Fibroblast of skin of left biceps (primary cell): Measurements from ENCODE around the gene AEBP2.

Source experiments
- DNase-seq, 2 experiments: peaks; one replicate each; pipeline ENCODE4 v3.0.0-alpha.2; 2013; ENCODE audit warnings: low read depth in 2 of 2

The AEBP2 gene

DNA sequence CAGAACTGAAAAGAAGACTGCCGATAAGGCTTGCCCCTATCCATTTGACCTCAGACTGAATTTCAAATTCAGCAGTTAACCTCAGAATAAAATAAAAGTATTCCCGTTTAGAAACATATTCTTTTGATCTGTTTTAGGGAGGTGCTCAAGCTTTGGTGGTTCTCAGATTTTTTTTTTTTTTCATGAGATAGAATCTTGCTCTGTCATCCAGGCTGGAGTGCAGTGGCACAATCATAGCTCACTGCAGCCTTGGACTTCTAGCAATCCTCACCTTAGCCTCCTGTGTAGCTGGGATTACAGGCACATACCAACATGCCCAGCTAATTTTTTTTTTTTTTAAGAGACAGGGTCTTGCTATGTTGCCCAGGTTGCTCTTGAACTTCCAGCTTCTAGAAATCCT is 15.5 kb downstream of the AEBP2 start:
- no peak for DNase-seq

DNA sequence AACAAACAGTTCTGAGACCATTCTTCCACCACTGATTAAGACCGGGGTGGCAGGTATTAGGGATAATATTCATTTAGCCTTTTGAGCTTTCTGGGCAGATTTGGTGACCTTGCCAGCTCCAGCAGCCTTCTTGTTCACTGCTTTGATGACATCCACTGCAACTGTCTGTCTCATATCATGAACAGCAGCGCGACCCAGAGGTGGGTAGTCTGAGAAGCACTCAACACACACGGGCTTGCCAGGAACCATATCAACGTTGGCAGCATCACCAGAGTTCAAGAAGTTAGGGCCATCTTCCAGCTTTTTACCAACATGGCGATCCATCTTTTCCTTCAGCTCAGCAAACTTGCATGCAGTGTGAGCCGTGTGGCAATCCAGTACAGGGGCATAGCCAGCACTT is 16.9 kb downstream of the AEBP2 start:
- DNase-seq: no peak

DNA sequence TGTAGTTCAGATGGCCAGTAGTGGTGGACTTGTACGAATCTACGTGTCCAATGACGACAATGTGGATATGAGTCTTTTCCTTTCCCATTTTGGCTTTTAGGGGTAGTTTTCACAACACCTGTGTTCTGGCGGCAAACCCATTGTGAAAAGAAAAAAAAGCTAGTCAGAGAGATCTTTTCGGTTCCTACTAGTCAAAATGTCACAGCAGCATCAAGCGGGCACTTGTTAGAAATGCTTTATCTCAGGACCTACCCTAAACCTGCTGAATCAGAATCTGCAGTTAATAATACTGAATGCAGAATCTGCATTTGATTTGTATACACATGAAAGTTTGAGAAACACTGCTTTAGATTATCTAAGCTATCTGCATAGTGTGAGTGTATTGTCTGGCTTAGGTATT is 18.3 kb downstream of the AEBP2 start:
- no peak for DNase-seq

DNA sequence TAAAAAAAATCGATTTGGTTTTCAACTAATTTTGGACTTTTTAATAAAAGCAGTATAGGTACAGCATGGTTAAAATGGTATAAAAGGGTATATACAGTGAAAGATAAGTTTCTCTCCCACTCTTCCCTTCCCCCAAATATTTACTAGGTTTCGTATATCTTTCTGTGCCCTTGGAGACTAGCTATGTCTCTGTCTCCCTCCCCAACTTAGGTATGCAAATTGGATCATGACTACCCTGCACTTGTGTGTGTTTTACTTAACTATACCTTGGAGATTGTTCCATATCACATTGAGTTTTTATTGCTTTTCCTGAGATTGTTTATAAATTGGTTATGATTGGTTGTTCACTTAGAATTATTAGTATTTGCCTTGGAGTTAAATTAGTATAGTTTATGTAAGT is 19.4 kb downstream of the AEBP2 start:
- no peak for DNase-seq

DNA sequence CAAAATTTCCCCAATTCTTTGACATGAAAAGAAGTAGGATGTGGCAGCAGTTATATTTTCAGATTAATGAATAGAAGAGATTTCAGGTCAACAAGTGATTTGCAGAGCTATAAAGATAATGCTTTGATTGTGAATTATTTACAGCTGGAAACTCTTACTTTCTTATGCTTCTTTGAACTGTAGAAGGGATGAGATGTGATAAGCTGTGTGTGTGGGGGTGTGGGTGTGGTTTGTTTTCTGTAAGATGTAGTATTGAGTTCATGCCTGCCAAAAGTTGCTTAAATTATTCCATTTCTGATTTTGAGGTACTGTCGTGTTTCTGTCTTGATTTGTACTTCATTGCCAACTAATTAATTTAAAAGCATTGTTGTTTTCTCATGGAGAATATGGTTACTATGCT is 22.7 kb downstream of the AEBP2 start:
- no peak for DNase-seq

DNA sequence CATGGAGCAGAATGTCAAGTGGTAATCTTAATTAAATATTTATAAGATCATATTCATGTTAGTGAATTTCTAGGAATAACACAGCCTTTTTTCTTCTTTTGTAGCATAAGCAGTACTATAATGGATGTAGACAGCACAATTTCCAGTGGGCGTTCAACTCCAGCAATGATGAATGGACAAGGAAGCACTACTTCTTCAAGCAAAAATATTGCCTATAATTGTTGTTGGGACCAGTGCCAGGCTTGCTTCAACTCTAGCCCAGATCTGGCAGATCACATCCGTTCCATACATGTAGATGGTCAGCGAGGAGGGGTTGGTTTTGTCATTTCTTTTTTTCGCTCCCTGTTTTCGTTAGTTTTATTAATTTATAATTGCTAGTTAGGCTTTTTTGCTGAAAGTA is 23.1 kb downstream of the AEBP2 start:
- DNase-seq: no peak

DNA sequence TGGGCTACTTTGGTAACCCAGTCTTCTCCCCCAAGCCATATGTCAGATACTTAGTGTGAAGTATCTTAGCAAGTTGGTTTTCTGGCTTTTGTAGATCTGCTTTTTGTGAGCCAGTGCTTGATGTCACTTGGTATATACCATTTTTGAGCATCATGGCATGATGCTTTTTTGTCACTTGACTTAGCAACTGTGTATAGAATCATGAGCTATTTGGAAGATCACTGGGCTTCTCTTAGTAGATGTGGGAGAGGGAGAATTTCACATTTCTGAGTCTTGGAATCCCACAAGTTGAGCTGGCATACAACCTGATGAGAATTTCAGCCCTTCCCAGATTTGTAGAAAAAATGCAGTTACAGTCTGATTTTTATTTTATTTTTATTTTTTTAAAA is 24.9 kb downstream of the AEBP2 start:
- no peak for DNase-seq

DNA sequence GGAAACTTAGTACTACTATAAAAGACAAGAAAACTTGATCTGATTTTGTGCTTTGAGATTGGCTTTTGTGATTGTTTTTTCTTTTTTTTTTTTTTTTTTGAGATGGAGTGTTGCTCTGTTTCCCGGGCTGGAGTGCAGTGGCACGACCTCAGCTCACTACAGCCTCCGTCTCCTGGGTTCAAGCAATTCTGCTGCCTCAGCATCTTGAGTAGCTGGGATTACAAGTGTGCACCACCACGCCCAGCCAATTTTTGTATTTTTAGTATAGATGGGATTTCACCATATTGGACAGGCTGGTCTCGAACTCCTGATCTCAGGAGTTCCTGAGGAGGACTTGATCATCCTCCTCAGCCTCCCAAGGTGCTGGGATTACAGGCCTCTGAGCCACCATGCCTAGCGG is 26.4 kb downstream of the AEBP2 start:
- DNase-seq: no peak

DNA sequence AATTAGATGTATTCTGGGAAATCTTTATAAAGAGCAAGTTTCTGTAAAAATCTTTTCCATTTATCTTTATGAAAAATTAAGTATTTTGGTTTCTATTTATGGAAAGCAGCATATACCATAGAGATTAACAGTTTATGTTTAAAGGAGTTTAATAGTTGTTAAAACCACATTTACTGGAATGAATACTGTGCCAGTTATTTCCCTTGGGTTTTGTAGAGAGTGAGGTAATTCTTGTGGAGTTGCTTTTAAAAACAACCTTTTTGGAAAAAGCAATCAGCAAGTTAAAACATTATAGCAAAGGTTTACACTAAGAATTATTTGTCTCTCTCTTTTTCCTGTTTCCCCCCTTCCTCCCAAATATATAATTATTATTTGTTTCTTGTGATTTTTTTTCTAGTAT is 34.9 kb downstream of the AEBP2 start:
- DNase-seq: peak; percentile 21 to 25

DNA sequence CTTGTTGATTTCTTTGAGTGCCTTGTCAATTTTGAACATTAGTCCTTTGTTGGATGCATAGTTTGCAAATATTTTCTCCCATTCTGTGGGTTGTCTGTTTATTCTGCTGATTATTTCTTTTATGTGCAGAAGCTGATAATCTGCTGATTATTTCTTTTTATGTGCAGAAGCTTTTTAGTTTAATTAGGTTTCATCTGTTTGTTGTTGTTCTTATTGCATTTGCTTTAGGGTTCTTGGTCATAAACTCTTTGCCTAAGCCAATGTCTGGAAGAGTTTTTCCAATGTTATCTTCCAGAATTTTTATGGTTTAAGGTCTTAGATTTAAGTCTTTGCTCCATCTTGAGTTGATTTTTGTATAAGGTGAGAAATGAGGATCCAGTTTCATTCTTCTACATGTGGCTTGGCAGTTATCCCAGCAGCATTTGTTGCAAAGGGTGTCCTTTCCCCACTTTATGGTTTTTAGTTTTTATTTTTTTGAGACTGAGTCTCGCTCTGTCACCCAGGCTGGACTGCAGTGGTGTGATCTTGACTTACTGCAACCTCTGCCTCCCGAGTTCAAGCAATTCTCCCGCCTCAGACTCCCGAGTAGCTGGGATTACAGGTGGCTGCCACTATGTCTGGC is 36.7 kb downstream of the AEBP2 start:
- DNase-seq: peak; percentile 42 to 43

DNA sequence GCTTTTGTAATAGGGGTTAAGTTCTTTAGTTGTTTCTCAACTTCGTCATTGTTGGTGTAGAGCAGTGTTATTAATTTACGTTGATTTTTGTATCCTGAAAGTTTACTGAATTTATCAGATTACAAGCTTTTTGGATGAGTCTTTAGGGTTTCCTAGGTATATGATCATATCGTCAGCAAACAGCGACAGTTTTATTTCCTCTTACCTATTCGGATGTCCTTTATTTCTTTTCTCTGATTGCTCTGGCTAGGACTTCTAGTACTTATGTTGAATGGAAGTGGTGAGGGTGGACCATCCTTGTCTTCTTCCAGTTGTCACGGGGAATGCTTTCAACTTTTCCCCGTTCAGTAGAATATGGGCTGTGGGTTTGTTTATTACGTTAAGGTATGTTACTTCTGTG is 37.8 kb downstream of the AEBP2 start:
- no peak for DNase-seq

DNA sequence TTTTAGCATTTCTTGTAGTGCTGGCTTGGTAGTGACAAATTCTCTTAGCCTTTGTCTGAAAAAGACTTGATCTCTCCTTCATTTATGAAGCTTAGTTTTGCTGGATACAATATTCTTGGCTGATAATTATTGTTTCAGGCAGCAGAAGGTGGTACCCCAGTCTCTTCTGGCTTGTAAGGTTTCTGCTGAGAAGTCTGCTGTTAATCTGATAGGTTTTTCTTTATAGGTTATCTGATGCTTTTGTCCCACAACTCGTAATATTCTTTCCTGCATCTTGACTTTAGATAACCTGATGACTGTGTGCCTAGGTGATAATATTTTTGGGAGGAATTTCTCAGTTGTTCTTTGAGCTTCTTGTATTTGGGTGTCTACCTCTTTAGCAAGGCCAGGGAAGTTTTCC is 41.2 kb downstream of the AEBP2 start:
- DNase-seq: no peak

DNA sequence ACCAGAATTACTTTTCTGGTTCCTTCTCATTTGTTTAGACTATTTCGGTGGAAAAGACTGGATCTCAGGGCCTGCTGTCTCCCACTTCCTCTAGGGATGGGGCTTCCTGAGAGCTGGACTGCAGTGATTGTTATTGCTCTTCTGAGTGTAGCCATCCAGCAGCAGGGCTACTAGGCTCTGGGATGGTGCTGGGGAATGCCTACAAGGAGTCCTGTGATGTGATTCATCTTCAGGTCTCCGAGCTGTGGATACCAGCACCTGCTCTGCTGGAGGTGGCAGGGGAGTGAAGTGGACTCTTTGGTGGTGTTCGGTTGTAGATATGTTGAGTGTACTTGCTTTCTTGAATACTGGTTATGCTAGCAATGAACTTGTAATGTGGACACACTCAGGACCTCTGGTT is 42.7 kb downstream of the AEBP2 start:
- no peak for DNase-seq

DNA sequence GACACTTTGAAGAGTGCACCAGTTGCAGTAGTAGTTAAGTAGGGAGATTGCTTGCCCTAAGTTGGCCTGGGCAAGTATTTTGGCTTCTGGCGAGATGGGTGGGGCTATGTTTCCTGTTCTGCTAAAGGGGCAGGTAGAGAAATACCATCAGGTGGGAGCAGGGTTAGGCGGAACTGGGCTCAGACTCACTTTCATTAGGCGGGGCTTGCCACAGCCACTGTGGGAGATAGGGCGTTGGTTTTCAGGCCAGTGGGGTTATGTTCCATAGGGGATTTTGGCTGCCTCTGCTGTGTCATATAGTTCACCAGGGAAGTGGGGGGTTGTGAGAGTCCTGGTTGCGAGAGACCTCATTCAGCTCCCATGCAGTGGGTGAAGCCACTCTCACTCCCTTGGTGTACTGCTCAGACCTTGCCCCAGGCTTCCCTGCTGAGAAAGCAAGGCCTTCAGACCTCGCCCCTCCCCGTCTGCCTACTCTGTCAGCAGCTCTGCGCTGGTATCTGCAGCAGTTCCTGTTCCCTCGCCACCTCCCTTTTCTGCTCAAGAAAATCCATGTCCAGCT is 43.3 kb downstream of the AEBP2 start:
- no peak for DNase-seq

DNA sequence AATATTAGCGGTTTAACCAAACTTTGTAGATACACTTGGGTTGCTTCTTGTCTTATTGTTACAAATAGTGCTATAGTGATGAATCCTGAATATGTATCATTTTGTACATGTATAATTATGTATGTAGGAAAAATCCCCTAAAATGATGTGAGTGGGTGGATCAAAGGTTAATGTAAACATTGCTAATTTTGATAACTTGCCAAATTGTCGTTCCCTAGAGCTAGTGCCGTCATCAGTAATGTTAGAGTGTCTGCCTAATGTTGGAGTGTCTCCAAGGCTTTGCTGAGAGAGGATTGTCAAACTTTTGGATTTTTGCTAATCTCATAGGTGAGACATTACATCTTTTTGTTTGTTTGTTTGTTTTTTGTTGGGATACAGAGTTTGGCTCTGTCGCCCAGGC is 44.4 kb downstream of the AEBP2 start:
- DNase-seq: no peak

DNA sequence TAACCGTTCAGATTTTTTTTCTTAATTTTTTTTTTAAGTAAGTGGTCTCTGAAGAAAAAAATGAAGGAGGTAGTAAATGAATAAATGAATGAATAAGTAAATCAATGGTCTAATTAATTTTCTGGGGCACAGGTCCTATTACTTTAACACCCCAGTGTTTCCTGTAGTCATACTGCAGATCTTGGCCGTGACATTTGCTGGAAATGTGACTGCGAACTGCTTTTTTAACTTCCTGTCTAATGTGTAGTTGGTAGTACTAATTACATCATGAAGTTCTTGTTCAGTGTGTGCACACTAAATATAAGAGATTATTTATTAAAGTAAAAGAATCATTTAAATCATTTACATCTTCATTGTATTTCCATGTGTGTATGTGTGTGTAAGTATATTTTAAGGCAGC is 45.4 kb downstream of the AEBP2 start:
- no peak for DNase-seq

DNA sequence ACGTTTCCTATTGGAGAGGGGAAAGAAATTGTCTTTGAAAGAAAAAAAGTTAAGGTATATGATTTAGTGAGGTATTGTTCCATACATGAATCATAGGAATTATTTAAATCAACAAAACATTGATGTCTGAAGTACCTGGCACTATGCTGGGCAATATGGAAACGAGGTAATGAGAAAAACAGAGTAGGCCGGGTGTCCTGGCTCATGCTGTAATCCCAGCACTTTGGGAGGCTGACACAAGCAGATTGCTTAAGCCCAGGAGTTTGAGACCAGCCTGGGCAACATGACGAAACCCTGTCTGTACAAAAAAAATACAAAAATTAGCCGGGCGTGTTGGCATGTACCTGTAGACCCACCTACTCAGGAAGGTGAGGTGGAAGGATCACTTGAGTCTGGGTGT is 45.9 kb downstream of the AEBP2 start:
- no peak for DNase-seq

DNA sequence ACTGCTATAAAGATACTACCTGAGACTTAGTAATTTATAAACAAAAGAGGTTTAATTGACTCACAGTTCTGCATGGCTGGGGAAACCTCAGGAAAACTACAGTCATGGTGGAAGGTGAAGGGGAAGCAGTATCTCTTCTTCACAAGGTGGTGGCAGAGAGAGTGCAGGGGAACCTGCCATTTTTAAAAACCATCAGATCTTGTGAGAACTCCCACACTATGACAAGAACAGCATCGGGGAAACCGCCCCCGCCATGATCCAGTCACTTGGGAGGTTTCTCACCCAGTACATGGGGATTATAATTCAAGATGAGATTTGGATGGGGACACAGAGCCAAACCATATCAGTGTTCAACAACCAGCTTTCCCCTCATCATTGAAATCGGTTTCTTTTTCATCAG is 49.9 kb downstream of the AEBP2 start:
- no peak for DNase-seq

DNA sequence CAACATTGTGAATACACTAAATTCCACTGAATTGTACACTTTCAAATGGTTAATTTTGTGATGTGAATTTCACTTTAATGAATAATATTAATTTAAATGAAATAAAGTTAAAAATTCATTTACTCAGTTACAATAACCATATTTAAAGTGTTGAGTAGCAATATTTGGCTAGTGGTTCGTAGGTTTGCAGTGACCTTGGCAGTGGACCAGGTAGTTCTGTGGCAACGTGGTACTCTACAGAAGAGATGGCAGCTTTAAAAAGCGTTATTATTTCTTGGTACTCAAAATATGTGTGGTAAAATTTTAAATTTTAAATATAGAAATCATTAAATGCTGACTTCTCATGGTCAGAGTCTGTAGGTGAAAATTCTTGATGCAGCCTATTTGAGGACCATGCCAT is 51.6 kb downstream of the AEBP2 start:
- DNase-seq: no peak

DNA sequence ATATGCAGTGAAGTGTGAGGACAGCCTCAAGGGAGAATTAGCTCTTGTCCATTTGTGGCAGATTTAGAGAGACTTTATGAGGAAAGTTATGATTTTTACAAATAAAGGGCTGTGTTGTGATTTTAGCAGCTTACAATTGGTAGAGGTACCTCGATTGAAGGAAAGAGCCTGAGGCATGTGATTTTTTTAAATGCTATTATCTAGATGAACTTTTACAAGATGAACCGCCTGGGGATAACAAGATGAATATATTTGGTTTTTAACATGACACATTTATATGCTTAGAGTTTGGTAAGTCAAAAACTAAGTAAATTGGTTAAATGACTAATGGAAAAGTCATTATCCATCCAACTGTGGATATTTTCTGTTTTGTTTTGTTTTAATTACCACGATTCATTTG is 52.6 kb downstream of the AEBP2 start:
- no peak for DNase-seq

DNA sequence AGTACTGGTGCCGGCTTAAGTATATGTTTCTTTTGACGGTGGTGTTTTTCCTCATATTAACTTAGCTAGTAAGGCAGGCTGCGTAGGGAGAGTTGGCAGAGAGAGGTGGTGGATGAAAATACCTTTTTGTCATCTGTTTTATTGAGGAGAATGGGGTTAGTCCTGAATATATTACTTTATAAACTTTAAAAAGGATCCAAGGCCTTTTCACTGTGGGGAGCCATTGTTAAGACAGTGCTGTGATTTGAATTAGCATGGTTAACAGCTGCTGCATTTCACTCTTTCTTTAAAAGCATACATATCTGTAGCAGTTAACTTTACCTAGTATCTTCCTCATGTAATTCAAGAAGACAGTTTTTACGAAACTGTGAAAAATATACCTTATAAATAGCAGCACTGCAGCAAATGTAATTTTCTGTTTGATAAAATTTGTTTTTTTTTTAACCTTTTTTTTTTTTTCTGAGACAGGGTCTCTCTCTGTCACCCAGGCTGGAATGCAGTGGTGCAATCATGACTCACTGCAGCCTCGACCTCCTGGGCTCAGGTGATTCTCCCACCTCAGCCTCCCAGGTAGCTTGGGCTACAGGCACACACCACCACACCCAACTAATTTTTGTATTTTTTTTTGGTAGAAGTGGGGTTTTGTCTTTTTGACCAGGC is 57.1 kb downstream of the AEBP2 start:
- no peak for DNase-seq

DNA sequence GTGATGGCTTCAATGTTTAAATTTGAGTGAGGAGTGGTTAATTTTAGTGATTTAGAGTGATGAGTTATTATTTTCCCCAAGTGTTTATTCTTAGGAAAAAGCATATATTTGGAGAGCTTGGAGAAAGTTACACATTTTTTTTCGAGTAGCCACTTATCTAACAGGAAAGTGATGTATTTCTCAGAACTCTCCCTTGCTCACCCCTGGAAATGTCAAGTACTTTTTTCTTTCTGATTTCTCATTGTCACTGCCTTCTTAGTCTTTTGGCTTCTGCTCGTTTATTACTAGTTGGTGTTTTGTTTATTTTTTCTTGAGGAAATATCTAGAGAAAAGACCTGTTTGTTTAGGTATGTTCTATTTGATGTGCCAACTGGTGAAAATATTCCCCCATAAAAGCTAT is 58.8 kb downstream of the AEBP2 start:
- no peak for DNase-seq

DNA sequence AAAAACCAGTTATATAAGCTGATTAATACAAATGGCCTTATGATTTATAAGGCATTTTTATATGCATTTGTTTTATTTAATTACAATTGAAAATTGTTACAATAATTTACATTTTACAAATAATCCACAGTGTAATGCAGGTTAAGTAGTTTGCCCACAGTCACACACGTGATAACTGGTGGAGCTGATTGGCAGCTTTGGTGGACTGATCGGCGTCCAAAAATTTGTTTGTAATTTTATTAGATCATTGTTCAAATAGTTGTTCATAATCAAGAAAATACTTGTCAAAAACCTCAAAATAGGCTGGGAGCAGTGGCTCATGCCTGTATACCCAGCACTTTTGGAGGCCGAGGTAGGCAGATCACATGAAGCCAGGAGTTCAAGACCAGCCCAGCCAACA is 59.7 kb downstream of the AEBP2 start:
- no peak for DNase-seq

DNA sequence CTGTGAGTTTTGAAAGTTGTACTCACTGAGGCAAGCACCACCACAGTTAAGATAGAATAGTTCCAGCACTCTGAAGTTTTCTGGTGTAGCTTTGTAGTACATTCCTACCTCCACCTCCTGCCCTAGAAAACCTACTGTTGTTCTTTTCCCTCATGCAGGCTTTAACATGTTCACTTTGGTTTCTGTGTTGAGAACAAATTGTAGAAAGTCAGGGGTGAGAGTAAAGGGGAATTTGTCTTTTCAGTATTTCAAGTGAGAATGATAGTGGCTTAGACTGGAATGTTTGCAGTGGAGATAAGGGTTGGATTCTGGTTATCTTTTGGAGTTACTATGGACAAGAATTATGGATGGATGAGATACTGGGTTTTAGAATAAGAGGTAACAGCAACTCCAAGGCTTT is 67.2 kb downstream of the AEBP2 start:
- DNase-seq: no peak
